ENCODE data around the gene SNPH.
A peak's percentile ranks its signal among the peaks of the same experiment; 100 is the strongest.

SNPH gene

GRCh38 chr20:1267161-1267560 is 1.1 kb downstream of the SNPH start:
- Histone ChIP-seq H3K36me3 (ENCODE audit: insufficient read depth, low read length) (no peaks in the 10 kb centered on the region), H3K9ac (ENCODE audit: low read depth, low read length) (peak overlapping the region; percentile 59), H3K4me3 (ENCODE audit: low read length) (peak overlapping the region; percentile 78), H3K9me3 (replicated peaks; ENCODE audit: low read length) (no peaks in the 10 kb centered on the region), H3K4me2 (ENCODE audit: low read length) (peak overlapping the region; percentile 90), H3K4me1 (ENCODE audit: control insufficient read depth, insufficient read depth, low read length) (peaks cover 17% of the 10 kb centered on the region), H3K27me3 (ENCODE audit: control insufficient read depth, insufficient read depth, low read length) (no peaks in the 10 kb centered on the region)

- Histone ChIP-seq H3K9ac (ENCODE audit: low read depth, low read length) (no peak overlapping the region), H3K4me2 (ENCODE audit: low read length) (no peak overlapping the region), H3K27me3 (ENCODE audit: control insufficient read depth, insufficient read depth, low read length) (no peaks in the 10 kb centered on the region), H3K4me1 (ENCODE audit: control insufficient read depth, insufficient read depth, low read length) (peaks cover 17% of the 10 kb centered on the region), H3K4me3 (ENCODE audit: low read length) (no peak overlapping the region), H3K36me3 (ENCODE audit: insufficient read depth, low read length) (no peaks in the 10 kb centered on the region), H3K9me3 (replicated peaks; ENCODE audit: low read length) (no peaks in the 10 kb centered on the region)
Measured at GRCh38 chr20:1267809-1268374, 1.8 kb downstream of the SNPH start.

GRCh38 chr20:1269235-1269634 is 3.1 kb downstream of the SNPH start:
- no peak overlapping the region for H3K4me3 ChIP-seq (ENCODE audit: low read length)
- no peaks in the 10 kb centered on the region for H3K27me3 ChIP-seq (ENCODE audit: control insufficient read depth, insufficient read depth, low read length)
- no peak overlapping the region for H3K4me2 ChIP-seq (ENCODE audit: low read length)
- H3K9ac ChIP-seq (ENCODE audit: low read depth, low read length) = no peak overlapping the region
- H3K36me3 ChIP-seq (ENCODE audit: insufficient read depth, low read length) = no peaks in the 10 kb centered on the region
- H3K9me3 ChIP-seq (replicated peaks; ENCODE audit: low read length) = no peaks in the 10 kb centered on the region
- H3K4me1 ChIP-seq (ENCODE audit: control insufficient read depth, insufficient read depth, low read length) = peaks cover 17% of the 10 kb centered on the region

GRCh38 chr20:1269850-1270249 is 3.8 kb downstream of the SNPH start:
- Histone ChIP-seq H3K27me3 (ENCODE audit: control insufficient read depth, insufficient read depth, low read length) (no peaks in the 10 kb centered on the region), H3K4me1 (ENCODE audit: control insufficient read depth, insufficient read depth, low read length) (peaks cover 17% of the 10 kb centered on the region), H3K9me3 (replicated peaks; ENCODE audit: low read length) (no peaks in the 10 kb centered on the region), H3K36me3 (ENCODE audit: insufficient read depth, low read length) (no peaks in the 10 kb centered on the region), H3K4me3 (ENCODE audit: low read length) (no peak overlapping the region), H3K9ac (ENCODE audit: low read depth, low read length) (no peak overlapping the region), H3K4me2 (ENCODE audit: low read length) (no peak overlapping the region)

- Histone ChIP-seq H3K4me2 (ENCODE audit: low read length) (no peak overlapping the region), H3K36me3 (ENCODE audit: insufficient read depth, low read length) (no peaks in the 10 kb centered on the region), H3K9ac (ENCODE audit: low read depth, low read length) (no peak overlapping the region), H3K4me3 (ENCODE audit: low read length) (no peak overlapping the region), H3K4me1 (ENCODE audit: control insufficient read depth, insufficient read depth, low read length) (no peaks in the 10 kb centered on the region), H3K27me3 (ENCODE audit: control insufficient read depth, insufficient read depth, low read length) (no peaks in the 10 kb centered on the region), H3K9me3 (replicated peaks; ENCODE audit: low read length) (no peaks in the 10 kb centered on the region)
Measured at GRCh38 chr20:1272368-1273100, 6.4 kb downstream of the SNPH start.

- Histone ChIP-seq H3K36me3 (ENCODE audit: insufficient read depth, low read length) (no peaks in the 10 kb centered on the region), H3K4me1 (ENCODE audit: control insufficient read depth, insufficient read depth, low read length) (no peaks in the 10 kb centered on the region), H3K4me3 (ENCODE audit: low read length) (no peak overlapping the region), H3K27me3 (ENCODE audit: control insufficient read depth, insufficient read depth, low read length) (no peaks in the 10 kb centered on the region), H3K9me3 (replicated peaks; ENCODE audit: low read length) (no peaks in the 10 kb centered on the region), H3K4me2 (ENCODE audit: low read length) (no peak overlapping the region), H3K9ac (ENCODE audit: low read depth, low read length) (no peak overlapping the region)
Measured at GRCh38 chr20:1273366-1273765, 7.3 kb downstream of the SNPH start.

- H3K36me3 ChIP-seq (ENCODE audit: insufficient read depth, low read length) = no peaks in the 10 kb centered on the region
- H3K4me3 ChIP-seq (ENCODE audit: low read length) = no peak overlapping the region
- H3K27me3 ChIP-seq (ENCODE audit: control insufficient read depth, insufficient read depth, low read length) = no peaks in the 10 kb centered on the region
- H3K9me3 ChIP-seq (replicated peaks; ENCODE audit: low read length) = no peaks in the 10 kb centered on the region
- no peak overlapping the region for H3K4me2 ChIP-seq (ENCODE audit: low read length)
- no peaks in the 10 kb centered on the region for H3K4me1 ChIP-seq (ENCODE audit: control insufficient read depth, insufficient read depth, low read length)
- no peak overlapping the region for H3K9ac ChIP-seq (ENCODE audit: low read depth, low read length)
Measured at GRCh38 chr20:1274485-1275311, 8.6 kb downstream of the SNPH start.

GRCh38 chr20:1275919-1276318 is 9.8 kb downstream of the SNPH start:
- H3K36me3 ChIP-seq (ENCODE audit: insufficient read depth, low read length) = no peaks in the 10 kb centered on the region
- H3K9ac ChIP-seq (ENCODE audit: low read depth, low read length) = no peak overlapping the region
- no peak overlapping the region for H3K4me2 ChIP-seq (ENCODE audit: low read length)
- H3K9me3 ChIP-seq (replicated peaks; ENCODE audit: low read length) = no peaks in the 10 kb centered on the region
- H3K27me3 ChIP-seq (ENCODE audit: control insufficient read depth, insufficient read depth, low read length) = no peaks in the 10 kb centered on the region
- peaks cover 6% of the 10 kb centered on the region for H3K4me1 ChIP-seq (ENCODE audit: control insufficient read depth, insufficient read depth, low read length)
- no peak overlapping the region for H3K4me3 ChIP-seq (ENCODE audit: low read length)

GRCh38 chr20:1277529-1278322 is 11.6 kb downstream of the SNPH start:
- H3K4me2 ChIP-seq (ENCODE audit: low read length) = no peak overlapping the region
- no peak overlapping the region for H3K4me3 ChIP-seq (ENCODE audit: low read length)
- H3K36me3 ChIP-seq (ENCODE audit: insufficient read depth, low read length) = no peaks in the 10 kb centered on the region
- peaks cover 6% of the 10 kb centered on the region for H3K4me1 ChIP-seq (ENCODE audit: control insufficient read depth, insufficient read depth, low read length)
- H3K9me3 ChIP-seq (replicated peaks; ENCODE audit: low read length) = no peaks in the 10 kb centered on the region
- no peaks in the 10 kb centered on the region for H3K27me3 ChIP-seq (ENCODE audit: control insufficient read depth, insufficient read depth, low read length)
- no peak overlapping the region for H3K9ac ChIP-seq (ENCODE audit: low read depth, low read length)

GRCh38 chr20:1278993-1279392 is 12.9 kb downstream of the SNPH start:
- Histone ChIP-seq H3K9ac (ENCODE audit: low read depth, low read length) (no peak overlapping the region), H3K4me2 (ENCODE audit: low read length) (no peak overlapping the region), H3K36me3 (ENCODE audit: insufficient read depth, low read length) (no peaks in the 10 kb centered on the region), H3K27me3 (ENCODE audit: control insufficient read depth, insufficient read depth, low read length) (no peaks in the 10 kb centered on the region), H3K9me3 (replicated peaks; ENCODE audit: low read length) (no peaks in the 10 kb centered on the region), H3K4me1 (ENCODE audit: control insufficient read depth, insufficient read depth, low read length) (peaks cover 6% of the 10 kb centered on the region), H3K4me3 (ENCODE audit: low read length) (no peak overlapping the region)
